ENCODE results near the gene ARHGDIB. TPM values are rescaled to one million over a fixed set of nuclear protein-coding genes. Genes with fewer than 3 reads are reported as not detected.

The ARHGDIB gene
- total and polyA plus RNA-seq, 2 of the 13 experiments (the other 11 are each of a cell fraction or from before 2014, with no cell fraction given), result 0.11 to 0.87 TPM

GRCh38 chr12:14905269-14906004, 56.0 kb downstream of the ARHGDIB start:
- Histone ChIP-seq H3K36me3 (replicated peaks in 1 of 2; ENCODE audit: control insufficient read depth in 1 of 2, insufficient read depth in 2 of 2, low read length in 2 of 2) (no peaks in the 10 kb centered on the region), H3K4me1 (ENCODE audit: insufficient read depth, low read length) (no peaks in the 10 kb centered on the region), H3K79me2 (ENCODE audit: insufficient read depth, low read length) (no peaks in the 10 kb centered on the region), H3K4me2 (ENCODE audit: low read depth, low read length) (no peak overlapping the region), H3K9me3 (ENCODE audit: low read length) (no peaks in the 10 kb centered on the region), H3K9ac (ENCODE audit: insufficient read depth, low read depth, low read length) (no peak overlapping the region), H3K4me3 (replicated peaks in 1 of 3; ENCODE audit: insufficient read depth in 1 of 3, low read depth in 2 of 3, low read length in 3 of 3) (no peak overlapping the region), H3K27me3 (ENCODE audit: control insufficient read depth in 1 of 2, insufficient read depth in 2 of 2, low read length in 2 of 2) (no peaks in the 10 kb centered on the region), H2AFZ (ENCODE audit: low read length) (no peak overlapping the region), H3K27ac (ENCODE audit: extremely low read length, insufficient read depth, low read length) (no peak overlapping the region), H4K20me1 (ENCODE audit: insufficient read depth, low read length) (no peaks in the 10 kb centered on the region)
- in situ Hi-C loops (cut with HindIII; ENCODE audit: extremely low pct_ligation_motif_present, low pct_unique_long_range_greater_than_20kb), result no loop called here
- intact Hi-C loops (cut with micrococcal nuclease; ENCODE audit: unreplicated experiment), result no loop called here
- FAIRE-seq, result no peak
- WGBS (ENCODE audit: low lambda C conversion rate), result 49% methylated on average over 5 of the region's 5 CpGs
- TF ChIP-seq NRL (CRISPR knock-in tag; IDR thresholded peaks at IDR 0.05; ENCODE audit: borderline replicate concordance) (no peak), EEA1 (CRISPR knock-in tag; IDR thresholded peaks at IDR 0.05; ENCODE audit: borderline replicate concordance) (no peak), ZNF724P (CRISPR knock-in tag; IDR thresholded peaks at IDR 0.05; ENCODE audit: borderline replicate concordance) (no peak), TCF7L2 (IDR thresholded peaks at IDR 0.05; ENCODE audit: low read depth, low read length) (no peak), HNRNPL (IDR thresholded peaks at IDR 0.05; ENCODE audit: low read depth, low read length) (no peak), KDM1A (CRISPR knock-in tag; IDR thresholded peaks at IDR 0.05) (no peak), ZNF691 (CRISPR knock-in tag; IDR thresholded peaks at IDR 0.05; ENCODE audit: borderline replicate concordance, low read depth) (no peak), PTBP1 (IDR thresholded peaks at IDR 0.05; ENCODE audit: low read depth, low read length, poor library complexity, severe bottlenecking) (no peak), RXRB (CRISPR knock-in tag; IDR thresholded peaks at IDR 0.05; ENCODE audit: borderline replicate concordance) (no peak), PHB2 (IDR thresholded peaks at IDR 0.05; ENCODE audit: partially characterized antibody) (no peak), MLLT10 (CRISPR knock-in tag; IDR thresholded peaks at IDR 0.05) (no peak), ZNF510 (CRISPR knock-in tag; IDR thresholded peaks at IDR 0.05; ENCODE audit: low read depth) (no peak), SRF (IDR thresholded peaks at IDR 0.05; ENCODE audit: low read depth, low read length) (no peak), BRCA1 (CRISPR knock-in tag; IDR thresholded peaks at IDR 0.05) (no peak)
- TF ChIP-seq, protein P1, sequence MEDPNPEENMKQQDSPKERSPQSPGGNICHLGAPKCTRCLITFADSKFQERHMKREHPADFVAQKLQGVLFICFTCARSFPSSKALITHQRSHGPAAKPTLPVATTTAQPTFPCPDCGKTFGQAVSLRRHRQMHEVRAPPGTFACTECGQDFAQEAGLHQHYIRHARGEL (CRISPR knock-in tag; IDR thresholded peaks at IDR 0.05), result no peak
- ChIA-PET CTCF (ENCODE audit: low intra/inter-chr PET ratio, low total read pairs) (no interaction called here), POLR2A (no interaction called here)
- BruUV-seq (replicated peaks), result no TSS peak
- DNase-seq (ENCODE audit: low spot score), result no peak
- ATAC-seq, result no peak

Measured in HepG2 (cell line).